ENCODE measurements around the gene NEBL.

NEBL gene

DNA sequence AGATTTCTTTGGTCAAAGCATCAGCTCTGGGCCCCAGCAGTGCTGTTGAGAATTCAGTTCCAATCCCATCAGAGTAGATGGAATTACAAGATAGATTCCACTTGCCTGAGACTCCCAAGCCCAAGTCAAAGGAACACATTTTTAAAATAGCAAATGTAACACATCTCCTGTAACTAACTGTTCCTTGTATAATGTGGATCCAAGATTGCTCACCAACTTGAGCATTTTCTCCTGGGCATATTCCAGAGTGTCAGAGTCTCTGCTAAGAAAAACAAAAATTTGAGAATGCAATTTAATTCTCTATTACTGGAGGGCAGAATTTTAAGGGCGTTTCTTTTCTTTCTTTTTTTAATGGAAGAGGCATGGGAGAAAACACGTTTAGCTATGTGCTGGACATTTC, 136.7 kb downstream of the NEBL start:
- H3K27ac ChIP-seq: no peak overlapping the region
- TF ChIP-seq ZFX (IDR thresholded peaks at IDR 0.05) (no peak), CTCF (conservative IDR thresholded peaks at IDR 0.05) (no peak)

DNA sequence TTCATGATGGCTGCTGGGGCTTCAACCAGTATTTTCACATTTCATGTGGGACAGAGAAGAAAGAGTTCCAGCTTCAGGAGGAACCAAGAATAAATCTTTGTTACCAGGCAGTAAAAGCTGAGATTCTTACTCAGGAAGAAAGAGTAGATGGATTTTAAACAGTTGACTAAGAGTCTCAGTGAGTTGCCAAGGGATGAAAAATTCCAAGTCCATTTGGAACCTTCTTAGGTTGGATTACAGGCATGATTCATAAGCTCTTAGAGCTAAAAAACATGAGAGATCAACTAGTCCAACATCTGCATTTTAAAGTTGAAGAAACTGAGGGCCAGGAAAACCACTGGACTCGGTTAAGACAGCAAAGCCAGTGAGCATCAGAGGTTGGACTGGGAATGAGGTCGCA, 148.6 kb downstream of the NEBL start:
- H3K27ac ChIP-seq: no peak overlapping the region
- TF ChIP-seq ZFX (IDR thresholded peaks at IDR 0.05) (no peak), CTCF (conservative IDR thresholded peaks at IDR 0.05) (no peak)

- no peak for TF ChIP-seq ZFX (IDR thresholded peaks at IDR 0.05)
- TF ChIP-seq CTCF (conservative IDR thresholded peaks at IDR 0.05): no peak
- H3K27ac ChIP-seq: no peak overlapping the region
Observed at GRCh38 chr10:20747782-20748181, 149.3 kb downstream of the NEBL start.

DNA sequence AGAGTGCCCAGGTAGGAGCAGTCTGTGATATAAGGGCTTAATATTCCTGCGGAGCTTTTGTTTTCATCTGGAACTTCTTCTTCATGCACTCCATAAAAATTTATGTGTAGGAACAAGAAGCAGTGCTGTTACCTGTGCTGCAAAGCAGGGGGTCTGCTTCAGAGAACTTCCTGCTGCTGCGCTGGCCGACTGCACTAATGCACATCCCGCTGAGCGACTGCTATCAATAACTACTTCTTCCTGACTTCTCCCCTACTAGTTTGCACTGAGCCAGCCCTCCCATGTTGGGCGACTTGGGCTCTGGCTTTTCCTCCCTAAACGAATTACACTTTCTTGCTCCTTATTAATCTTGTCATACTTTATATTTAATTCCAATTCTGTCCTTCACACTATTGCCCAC, 150.3 kb downstream of the NEBL start:
- H3K27ac ChIP-seq: no peak overlapping the region
- no peak for TF ChIP-seq ZFX (IDR thresholded peaks at IDR 0.05)
- no peak for TF ChIP-seq CTCF (conservative IDR thresholded peaks at IDR 0.05)

- TF ChIP-seq ZFX (IDR thresholded peaks at IDR 0.05) (no peak), CTCF (conservative IDR thresholded peaks at IDR 0.05) (no peak)
- H3K27ac ChIP-seq: no peak overlapping the region
Observed at GRCh38 chr10:20745556-20746375, 151.3 kb downstream of the NEBL start.

- TF ChIP-seq CTCF (conservative IDR thresholded peaks at IDR 0.05) (no peak), ZFX (IDR thresholded peaks at IDR 0.05) (no peak)
Observed at GRCh38 chr10:20744821-20745220, 152.3 kb downstream of the NEBL start.

GRCh38 chr10:20743942-20744341, 153.2 kb downstream of the NEBL start:
- no peak overlapping the region for H3K27ac ChIP-seq
- TF ChIP-seq CTCF (conservative IDR thresholded peaks at IDR 0.05): no peak
- no peak for TF ChIP-seq ZFX (IDR thresholded peaks at IDR 0.05)

More at GRCh38 chr10:20744821-20745220, 152.3 kb downstream of the NEBL start:
- no peak overlapping the region for H3K27ac ChIP-seq
